Nephron progenitor cell (in vitro differentiated cells): ENCODE results near the gene MARK2.

Experiments used
- DNase-seq: peaks from one replicate; pipeline ENCODE4 v3.0.0; 2021
- H3K27ac Mint-ChIP-seq: 2 replicates; pipeline ENCODE4 v1.8.0; 2021; ENCODE audit warnings: mild to moderate bottlenecking, moderate library complexity, mixed read lengths
- H3K27me3 Mint-ChIP-seq: 2 replicates; pipeline ENCODE4 v1.8.0; 2021; ENCODE audit warnings: mild to moderate bottlenecking, low read depth, mixed read lengths; ENCODE audit not compliant: poor library complexity
- H3K36me3 Mint-ChIP-seq: 2 replicates; pipeline ENCODE4 v1.8.0; 2021; ENCODE audit warnings: low read depth, mixed read lengths
- H3K4me1 Mint-ChIP-seq: 2 replicates; pipeline ENCODE4 v1.8.0; 2021; ENCODE audit warnings: mixed read lengths
- H3K4me3 Mint-ChIP-seq: 2 replicates; pipeline ENCODE4 v1.8.0; 2021; ENCODE audit warnings: mild to moderate bottlenecking, moderate library complexity, mixed read lengths
- H3K9me3 Mint-ChIP-seq: 2 replicates; pipeline ENCODE4 v1.8.0; 2021; ENCODE audit warnings: mild to moderate bottlenecking, moderate library complexity, mixed read lengths
- TF ChIP-seq, protein P1 (sequence below): fragments of 200-600 bp; sonication (generic); IDR thresholded peaks from 2 replicates; pipeline ENCODE4 v1.5.0; 2021; ENCODE audit warnings: antibody characterized with exemption

The MARK2 gene

DNA sequence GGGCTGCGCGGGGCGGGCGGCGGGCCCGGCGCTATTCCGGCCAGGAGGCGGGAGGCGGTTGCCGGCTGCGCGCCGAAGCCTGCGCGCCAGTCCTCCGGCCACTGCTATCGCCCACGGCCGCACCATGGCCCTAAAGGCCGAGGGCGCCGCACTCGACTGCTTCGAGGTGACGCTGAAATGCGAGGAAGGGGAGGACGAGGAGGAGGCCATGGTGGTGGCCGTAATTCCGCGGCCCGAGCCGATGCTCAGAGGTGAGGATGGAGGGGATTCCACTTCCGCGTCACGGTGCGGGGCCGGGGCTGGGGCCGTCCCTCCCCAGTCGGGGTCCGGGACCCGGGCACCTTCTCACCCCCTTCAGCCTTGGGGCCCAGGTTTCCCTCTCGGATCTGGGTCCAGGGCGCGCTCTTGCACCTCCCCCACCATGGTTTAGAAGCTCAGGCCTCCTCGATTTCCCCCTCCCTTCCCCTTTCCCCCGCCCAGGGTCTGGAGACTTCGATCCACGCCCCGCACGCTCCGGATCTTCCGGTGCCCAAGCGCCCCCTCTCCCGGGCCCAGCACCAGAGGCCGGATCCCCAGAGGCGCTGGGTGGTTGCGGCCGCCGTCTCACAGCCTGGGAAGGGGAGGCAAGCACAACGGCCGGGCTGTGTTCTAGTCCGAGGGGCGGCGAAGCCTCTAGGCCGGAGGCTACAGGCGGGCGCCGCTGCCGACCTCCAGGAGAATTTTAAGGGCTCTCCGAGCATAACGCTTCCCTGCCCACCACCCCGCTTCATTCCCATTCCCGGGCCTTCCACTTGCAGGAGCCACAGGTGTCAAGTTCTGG, 25.1 kb upstream of the MARK2 start:
- peak overlapping the region; percentile 91 for H3K4me3 Mint-ChIP-seq
- no peaks in the 10 kb centered on the region for H3K9me3 Mint-ChIP-seq
- peaks cover 41% of the 10 kb centered on the region for H3K4me1 Mint-ChIP-seq
- no peaks in the 10 kb centered on the region for H3K27me3 Mint-ChIP-seq
- DNase-seq: peak; percentile 62
- no peak overlapping the region for H3K27ac Mint-ChIP-seq
- H3K36me3 Mint-ChIP-seq: peaks cover 39% of the 10 kb centered on the region
- TF ChIP-seq, protein P1, sequence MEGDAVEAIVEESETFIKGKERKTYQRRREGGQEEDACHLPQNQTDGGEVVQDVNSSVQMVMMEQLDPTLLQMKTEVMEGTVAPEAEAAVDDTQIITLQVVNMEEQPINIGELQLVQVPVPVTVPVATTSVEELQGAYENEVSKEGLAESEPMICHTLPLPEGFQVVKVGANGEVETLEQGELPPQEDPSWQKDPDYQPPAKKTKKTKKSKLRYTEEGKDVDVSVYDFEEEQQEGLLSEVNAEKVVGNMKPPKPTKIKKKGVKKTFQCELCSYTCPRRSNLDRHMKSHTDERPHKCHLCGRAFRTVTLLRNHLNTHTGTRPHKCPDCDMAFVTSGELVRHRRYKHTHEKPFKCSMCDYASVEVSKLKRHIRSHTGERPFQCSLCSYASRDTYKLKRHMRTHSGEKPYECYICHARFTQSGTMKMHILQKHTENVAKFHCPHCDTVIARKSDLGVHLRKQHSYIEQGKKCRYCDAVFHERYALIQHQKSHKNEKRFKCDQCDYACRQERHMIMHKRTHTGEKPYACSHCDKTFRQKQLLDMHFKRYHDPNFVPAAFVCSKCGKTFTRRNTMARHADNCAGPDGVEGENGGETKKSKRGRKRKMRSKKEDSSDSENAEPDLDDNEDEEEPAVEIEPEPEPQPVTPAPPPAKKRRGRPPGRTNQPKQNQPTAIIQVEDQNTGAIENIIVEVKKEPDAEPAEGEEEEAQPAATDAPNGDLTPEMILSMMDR: no peak

DNA sequence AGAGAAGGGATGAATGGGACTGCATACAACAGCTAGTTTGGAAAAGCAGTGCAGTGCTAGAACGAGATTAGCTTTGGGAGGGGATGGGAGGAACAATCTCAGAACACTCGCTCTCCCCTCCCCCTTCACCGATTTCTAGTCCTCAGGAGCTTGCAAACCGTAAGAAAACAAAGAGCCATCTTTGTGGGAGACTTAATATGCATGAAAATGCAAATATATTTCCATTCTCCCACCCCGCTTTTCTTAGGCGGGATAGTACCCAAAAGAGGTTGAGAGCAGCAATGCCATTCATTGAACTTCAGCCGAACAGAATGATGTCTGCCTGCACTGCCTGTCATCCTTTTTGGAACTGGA, 24.6 kb upstream of the MARK2 start:
- H3K4me1 Mint-ChIP-seq: peaks cover 41% of the 10 kb centered on the region
- DNase-seq: no peak
- H3K27me3 Mint-ChIP-seq: no peaks in the 10 kb centered on the region
- H3K4me3 Mint-ChIP-seq: peak overlapping the region; percentile 91
- peaks cover 44% of the 10 kb centered on the region for H3K36me3 Mint-ChIP-seq
- H3K9me3 Mint-ChIP-seq: no peaks in the 10 kb centered on the region
- no peak overlapping the region for H3K27ac Mint-ChIP-seq
- TF ChIP-seq, protein P1: no peak

DNA sequence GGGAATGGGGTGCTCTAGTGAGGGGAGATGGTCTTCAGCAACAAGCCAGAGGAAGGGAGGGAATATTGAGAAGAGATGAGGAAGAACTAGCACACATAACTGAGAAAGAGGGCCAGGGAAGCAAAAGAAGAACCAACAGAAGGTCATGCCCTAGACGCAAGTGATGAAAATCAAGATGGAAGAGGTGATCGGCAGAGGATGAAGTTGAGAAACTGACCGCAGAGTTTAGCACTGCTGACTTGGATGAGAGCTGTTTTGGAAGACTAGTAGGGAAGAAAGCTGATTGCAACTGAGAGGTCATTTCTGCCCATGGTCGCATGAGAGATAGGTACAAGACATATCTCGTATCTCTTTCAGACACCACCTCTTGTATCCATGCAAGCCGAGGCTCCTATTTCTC, 22.7 kb upstream of the MARK2 start:
- Mint-ChIP-seq H3K36me3 (peaks cover 62% of the 10 kb centered on the region), H3K4me1 (peaks cover 41% of the 10 kb centered on the region), H3K27me3 (peaks cover 2% of the 10 kb centered on the region), H3K4me3 (no peak overlapping the region), H3K9me3 (peaks cover 3% of the 10 kb centered on the region), H3K27ac (no peak overlapping the region)
- no peak for DNase-seq
- TF ChIP-seq, protein P1: no peak

DNA sequence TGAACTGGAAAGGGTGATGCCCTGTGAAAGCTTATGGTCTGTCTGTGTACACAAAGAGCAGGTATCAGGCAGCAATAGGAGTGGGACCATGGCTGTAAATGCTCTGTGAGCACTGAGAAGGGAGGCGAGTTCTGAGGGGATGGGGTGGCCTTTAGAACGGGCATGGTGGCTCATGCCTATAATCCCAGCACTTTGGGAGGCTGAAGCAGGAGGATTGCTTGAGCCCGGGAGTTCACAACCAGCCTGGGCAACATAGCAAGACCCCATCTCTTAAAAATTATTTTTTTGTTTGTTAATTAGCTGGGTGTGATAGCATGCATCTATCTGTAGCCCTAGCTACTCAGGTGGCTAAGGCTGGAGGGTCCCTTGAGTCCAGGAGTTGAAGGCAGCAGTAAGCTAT, 22.2 kb upstream of the MARK2 start:
- peaks cover 3% of the 10 kb centered on the region for H3K9me3 Mint-ChIP-seq
- TF ChIP-seq, protein P1: no peak
- no peak overlapping the region for H3K4me3 Mint-ChIP-seq

DNA sequence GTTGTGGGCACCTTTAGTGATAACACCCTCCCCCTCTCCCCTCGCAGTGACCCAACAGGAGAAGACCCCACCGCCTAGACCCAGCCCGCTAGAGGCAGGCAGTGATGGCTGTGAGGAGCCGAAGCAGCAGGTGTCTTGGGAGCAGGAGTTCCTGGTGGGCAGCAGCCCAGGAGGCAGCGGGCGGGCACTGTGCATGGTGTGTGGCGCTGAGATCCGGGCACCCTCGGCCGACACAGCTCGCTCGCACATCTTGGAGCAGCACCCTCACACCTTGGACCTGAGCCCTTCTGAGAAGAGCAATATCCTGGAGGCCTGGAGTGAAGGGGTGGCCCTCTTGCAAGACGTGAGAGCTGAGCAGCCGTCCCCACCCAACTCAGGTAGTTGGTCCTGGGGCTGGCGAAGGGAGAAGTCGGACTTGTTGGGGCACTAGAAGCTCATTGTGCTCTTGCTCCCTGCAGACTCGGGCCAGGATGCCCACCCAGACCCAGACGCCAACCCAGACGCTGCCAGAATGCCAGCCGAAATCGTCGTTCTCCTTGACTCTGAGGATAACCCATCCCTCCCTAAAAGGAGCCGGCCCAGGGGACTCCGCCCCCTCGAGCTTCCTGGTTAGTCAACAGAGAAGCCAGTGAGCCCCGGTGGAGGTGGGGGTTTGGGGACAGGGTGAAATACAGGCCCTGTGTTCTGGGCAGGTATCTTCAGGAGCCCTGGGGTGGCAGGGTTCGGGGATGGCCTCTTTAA, 21.0 kb upstream of the MARK2 start:
- Mint-ChIP-seq H3K9me3 (peaks cover 3% of the 10 kb centered on the region), H3K27me3 (peaks cover 2% of the 10 kb centered on the region), H3K4me3 (no peak overlapping the region), H3K27ac (no peak overlapping the region), H3K4me1 (peaks cover 32% of the 10 kb centered on the region), H3K36me3 (peaks cover 78% of the 10 kb centered on the region)
- no peak for DNase-seq
- TF ChIP-seq, protein P1: no peak

More for the DNA sequence above, 22.2 kb upstream of the MARK2 start:
- H3K27me3 Mint-ChIP-seq: peaks cover 2% of the 10 kb centered on the region
- peaks cover 68% of the 10 kb centered on the region for H3K36me3 Mint-ChIP-seq
- no peak overlapping the region for H3K27ac Mint-ChIP-seq
- H3K4me1 Mint-ChIP-seq: peaks cover 36% of the 10 kb centered on the region
- DNase-seq: no peak
